HepG2 (cell line): ENCODE data around the gene TOR4A. TPM values are rescaled to one million over a fixed set of nuclear protein-coding genes. Genes with fewer than 3 reads are reported as not detected.

ENCODE experiments used
- AGO2 ChIP-seq: fragments of 200-400 bp; formaldehyde crosslinking; optimal IDR thresholded peaks from 2 replicates; pipeline ENCODE3; 2017; ENCODE audit warnings: mild to moderate bottlenecking, low read depth, low read length, moderate library complexity
- DNMT3B ChIP-seq: conservative IDR thresholded peaks from 2 replicates; pipeline ENCODE4 v1.6.1; 2016; ENCODE audit warnings: missing biosample characterization, control low read depth
- ELF3 ChIP-seq: IDR thresholded peaks from 2 replicates; pipeline ENCODE4 v1.6.1; 2016; ENCODE audit warnings: missing genetic modification reagents, missing compliant biosample characterization
- IRF2 ChIP-seq: IDR thresholded peaks from 2 replicates; pipeline ENCODE4 v1.6.1; 2018; ENCODE audit warnings: missing genetic modification reagents, missing compliant biosample characterization
- KAT2B ChIP-seq: fragments of 150-350 bp; IDR thresholded peaks from 2 replicates; pipeline ENCODE4 v1.6.1; 2014; ENCODE audit warnings: low read depth, low read length, borderline replicate concordance
- KLF9 ChIP-seq: IDR thresholded peaks from 2 replicates; pipeline ENCODE4 v1.6.1; 2016; ENCODE audit warnings: low read depth
- MLLT10 ChIP-seq: sonication (generic); formaldehyde crosslinking; IDR thresholded peaks from 2 replicates; pipeline ENCODE4 v1.4.0; 2020; ENCODE audit warnings: missing genetic modification reagents
- NBN ChIP-seq: fragments of 450-650 bp; conservative IDR thresholded peaks from 2 replicates; pipeline ENCODE4 v1.6.1; 2017
- RARA ChIP-seq: IDR thresholded peaks from 2 replicates; pipeline ENCODE4 v1.6.1; 2016; ENCODE audit warnings: missing genetic modification reagents, missing compliant biosample characterization
- SPEN ChIP-seq: sonication (generic); formaldehyde crosslinking; IDR thresholded peaks from 2 replicates; pipeline ENCODE4 v1.5.1; 2020; ENCODE audit warnings: low read depth, mild to moderate bottlenecking, missing genetic modification reagents
- TP53 ChIP-seq: sonication (generic); formaldehyde crosslinking; conservative IDR thresholded peaks from 2 replicates; pipeline ENCODE4 v1.4.0; 2020; ENCODE audit warnings: missing genetic modification reagents
- ZBTB20 ChIP-seq: sonication (generic); formaldehyde crosslinking; IDR thresholded peaks from 2 replicates; pipeline ENCODE4 v1.8.1; 2023; ENCODE audit warnings: missing genetic modification reagents, low read depth, mild to moderate bottlenecking, borderline replicate concordance
- ZNF20 ChIP-seq: sonication (generic); formaldehyde crosslinking; IDR thresholded peaks from 2 replicates; pipeline ENCODE4 v1.4.0; 2020; ENCODE audit warnings: mild to moderate bottlenecking, moderate library complexity, missing genetic modification reagents
- ZNF235 ChIP-seq: sonication (generic); formaldehyde crosslinking; IDR thresholded peaks from 2 replicates; pipeline ENCODE4 v1.8.1; 2023; ENCODE audit warnings: mild to moderate bottlenecking, missing genetic modification reagents, borderline replicate concordance
- ZNF564 ChIP-seq: sonication (generic); formaldehyde crosslinking; IDR thresholded peaks from 2 replicates; pipeline ENCODE4 v1.8.1; 2023; ENCODE audit warnings: mild to moderate bottlenecking, missing genetic modification reagents
- ZSCAN30 ChIP-seq: sonication (generic); formaldehyde crosslinking; IDR thresholded peaks from 2 replicates; pipeline ENCODE4 v1.5.0; 2020; ENCODE audit warnings: mild to moderate bottlenecking, missing genetic modification reagents
- polyA plus RNA-seq, 8 experiments: library from polyadenylated mRNA; depleted of rRNA in 3 of 8; stranded (reverse) in 7 of 8; unstranded in 1 of 8; fragments of >200 nt; fragmentation: Illumina TruSeq in 4 of 8; extraction: Trizol in 4 of 8; gene quantifications; 2 replicates each; pipeline versions ENCODE4 v1.2.1 to v1.2.3, GENCODE V29; 2011 to 2016; ENCODE audit warnings: low read depth in 4 of 8, missing spikeins in 1 of 8, mixed read lengths in 1 of 8; ENCODE audit not compliant: insufficient read depth in 1 of 8
- total RNA-seq, 5 experiments: library from RNA; depleted of rRNA; stranded (reverse); fragments of >200 nt; fragmentation: Illumina TruSeq; extraction: Trizol; gene quantifications; 2 replicates each; pipeline ENCODE4 v1.2.3, GENCODE V29; 2016; ENCODE audit warnings: low read depth in 1 of 5
- TF ChIP-seq, protein P1 (sequence below): sonication (generic); formaldehyde crosslinking; IDR thresholded peaks from 2 replicates; pipeline ENCODE4 v1.5.0; 2020; ENCODE audit warnings: mild to moderate bottlenecking, missing genetic modification reagents
- TF ChIP-seq, protein P2 (sequence below): sonication (generic); formaldehyde crosslinking; IDR thresholded peaks from 2 replicates; pipeline ENCODE4 v1.5.0; 2020; ENCODE audit warnings: missing genetic modification reagents
- TF ChIP-seq, protein P3 (sequence below): sonication (generic); formaldehyde crosslinking; IDR thresholded peaks from 2 replicates; pipeline ENCODE4 v1.4.0; 2020; ENCODE audit warnings: missing genetic modification reagents, borderline replicate concordance
- TF ChIP-seq, protein P4 (sequence below): sonication (generic); formaldehyde crosslinking; IDR thresholded peaks from 2 replicates; pipeline ENCODE4 v1.4.0; 2020; ENCODE audit warnings: missing genetic modification reagents
- TF ChIP-seq, protein P5 (sequence below): sonication (generic); formaldehyde crosslinking; IDR thresholded peaks from 2 replicates; pipeline ENCODE4 v1.4.0; 2020; ENCODE audit warnings: missing genetic modification reagents

The TOR4A gene
- total and polyA plus RNA-seq, 2 of the 13 experiments (the other 11 are each of a cell fraction or from before 2014, with no cell fraction given): 11.1 to 14.2 TPM

DNA sequence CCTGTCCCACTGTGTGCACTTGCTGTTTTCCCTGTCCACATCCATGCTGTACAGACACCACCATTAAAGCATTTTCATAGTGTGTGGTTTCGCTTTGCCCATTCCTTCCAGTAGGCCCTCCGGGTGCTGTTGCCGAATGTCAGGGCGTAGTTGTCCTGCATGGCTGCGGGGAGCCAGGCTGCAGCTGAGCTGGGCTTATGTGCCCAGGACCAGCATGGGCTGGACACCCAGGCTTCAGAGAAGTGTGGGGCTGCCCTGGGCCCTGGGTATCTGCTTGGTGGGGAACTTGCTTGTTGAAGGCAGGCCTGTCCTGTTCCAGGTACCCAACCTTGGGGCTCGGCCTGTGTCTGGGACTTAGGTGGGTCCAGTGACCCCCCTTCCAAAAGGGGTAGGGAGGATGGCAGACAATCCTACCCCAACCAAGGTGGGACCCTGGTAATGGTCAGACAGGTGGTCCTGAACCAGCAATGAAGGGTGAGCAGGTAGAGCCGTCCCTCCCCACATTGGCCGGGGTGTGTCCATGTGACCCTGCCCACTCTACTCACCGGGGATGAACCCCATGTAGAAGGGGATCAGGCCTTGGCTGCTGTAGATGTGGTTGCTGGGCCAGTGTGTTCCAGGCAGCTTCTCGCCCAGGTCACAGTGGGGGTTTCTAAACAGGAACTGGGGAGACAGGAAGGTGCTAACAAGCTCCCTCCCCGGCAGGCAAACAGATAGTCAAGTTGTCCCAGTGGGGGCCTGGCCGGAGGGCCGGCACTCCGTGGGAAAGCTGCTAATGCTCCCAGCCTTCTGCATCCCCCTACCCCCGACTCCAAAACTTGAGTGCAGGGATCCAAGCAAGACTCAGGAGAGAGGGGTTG is 33.7 kb upstream of the TOR4A start (continued):
- TF ChIP-seq DNMT3B (no peak), ZNF20 (no peak), NBN (no peak), KAT2B (no peak), ZNF235 (CRISPR knock-in tag) (0 out of 2 replicates have a peak, but pooled peaks have one; percentile 38), ELF3 (CRISPR knock-in tag) (no peak), RARA (CRISPR knock-in tag) (no peak), KLF9 (no peak), ZBTB20 (no peak), ZNF564 (CRISPR knock-in tag) (no peak), SPEN (no peak), TP53 (CRISPR knock-in tag) (no peak), IRF2 (0 out of 2 replicates have a peak, but pooled peaks have one; percentile 13), ZSCAN30 (CRISPR knock-in tag) (0 out of 2 replicates have a peak, but pooled peaks have one; percentile 70), AGO2 (peak; percentile 96), MLLT10 (CRISPR knock-in tag) (no peak)
- TF ChIP-seq, protein P1, sequence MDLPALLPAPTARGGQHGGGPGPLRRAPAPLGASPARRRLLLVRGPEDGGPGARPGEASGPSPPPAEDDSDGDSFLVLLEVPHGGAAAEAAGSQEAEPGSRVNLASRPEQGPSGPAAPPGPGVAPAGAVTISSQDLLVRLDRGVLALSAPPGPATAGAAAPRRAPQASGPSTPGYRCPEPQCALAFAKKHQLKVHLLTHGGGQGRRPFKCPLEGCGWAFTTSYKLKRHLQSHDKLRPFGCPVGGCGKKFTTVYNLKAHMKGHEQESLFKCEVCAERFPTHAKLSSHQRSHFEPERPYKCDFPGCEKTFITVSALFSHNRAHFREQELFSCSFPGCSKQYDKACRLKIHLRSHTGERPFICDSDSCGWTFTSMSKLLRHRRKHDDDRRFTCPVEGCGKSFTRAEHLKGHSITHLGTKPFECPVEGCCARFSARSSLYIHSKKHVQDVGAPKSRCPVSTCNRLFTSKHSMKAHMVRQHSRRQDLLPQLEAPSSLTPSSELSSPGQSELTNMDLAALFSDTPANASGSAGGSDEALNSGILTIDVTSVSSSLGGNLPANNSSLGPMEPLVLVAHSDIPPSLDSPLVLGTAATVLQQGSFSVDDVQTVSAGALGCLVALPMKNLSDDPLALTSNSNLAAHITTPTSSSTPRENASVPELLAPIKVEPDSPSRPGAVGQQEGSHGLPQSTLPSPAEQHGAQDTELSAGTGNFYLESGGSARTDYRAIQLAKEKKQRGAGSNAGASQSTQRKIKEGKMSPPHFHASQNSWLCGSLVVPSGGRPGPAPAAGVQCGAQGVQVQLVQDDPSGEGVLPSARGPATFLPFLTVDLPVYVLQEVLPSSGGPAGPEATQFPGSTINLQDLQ (CRISPR knock-in tag): no peak
- TF ChIP-seq, protein P2, sequence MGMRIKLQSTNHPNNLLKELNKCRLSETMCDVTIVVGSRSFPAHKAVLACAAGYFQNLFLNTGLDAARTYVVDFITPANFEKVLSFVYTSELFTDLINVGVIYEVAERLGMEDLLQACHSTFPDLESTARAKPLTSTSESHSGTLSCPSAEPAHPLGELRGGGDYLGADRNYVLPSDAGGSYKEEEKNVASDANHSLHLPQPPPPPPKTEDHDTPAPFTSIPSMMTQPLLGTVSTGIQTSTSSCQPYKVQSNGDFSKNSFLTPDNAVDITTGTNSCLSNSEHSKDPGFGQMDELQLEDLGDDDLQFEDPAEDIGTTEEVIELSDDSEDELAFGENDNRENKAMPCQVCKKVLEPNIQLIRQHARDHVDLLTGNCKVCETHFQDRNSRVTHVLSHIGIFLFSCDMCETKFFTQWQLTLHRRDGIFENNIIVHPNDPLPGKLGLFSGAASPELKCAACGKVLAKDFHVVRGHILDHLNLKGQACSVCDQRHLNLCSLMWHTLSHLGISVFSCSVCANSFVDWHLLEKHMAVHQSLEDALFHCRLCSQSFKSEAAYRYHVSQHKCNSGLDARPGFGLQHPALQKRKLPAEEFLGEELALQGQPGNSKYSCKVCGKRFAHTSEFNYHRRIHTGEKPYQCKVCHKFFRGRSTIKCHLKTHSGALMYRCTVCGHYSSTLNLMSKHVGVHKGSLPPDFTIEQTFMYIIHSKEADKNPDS (CRISPR knock-in tag): no peak
- TF ChIP-seq, protein P3, sequence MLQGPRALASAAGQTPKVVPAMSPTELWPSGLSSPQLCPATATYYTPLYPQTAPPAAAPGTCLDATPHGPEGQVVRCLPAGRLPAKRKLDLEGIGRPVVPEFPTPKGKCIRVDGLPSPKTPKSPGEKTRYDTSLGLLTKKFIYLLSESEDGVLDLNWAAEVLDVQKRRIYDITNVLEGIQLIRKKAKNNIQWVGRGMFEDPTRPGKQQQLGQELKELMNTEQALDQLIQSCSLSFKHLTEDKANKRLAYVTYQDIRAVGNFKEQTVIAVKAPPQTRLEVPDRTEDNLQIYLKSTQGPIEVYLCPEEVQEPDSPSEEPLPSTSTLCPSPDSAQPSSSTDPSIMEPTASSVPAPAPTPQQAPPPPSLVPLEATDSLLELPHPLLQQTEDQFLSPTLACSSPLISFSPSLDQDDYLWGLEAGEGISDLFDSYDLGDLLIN (CRISPR knock-in tag): no peak
- TF ChIP-seq, protein P4, sequence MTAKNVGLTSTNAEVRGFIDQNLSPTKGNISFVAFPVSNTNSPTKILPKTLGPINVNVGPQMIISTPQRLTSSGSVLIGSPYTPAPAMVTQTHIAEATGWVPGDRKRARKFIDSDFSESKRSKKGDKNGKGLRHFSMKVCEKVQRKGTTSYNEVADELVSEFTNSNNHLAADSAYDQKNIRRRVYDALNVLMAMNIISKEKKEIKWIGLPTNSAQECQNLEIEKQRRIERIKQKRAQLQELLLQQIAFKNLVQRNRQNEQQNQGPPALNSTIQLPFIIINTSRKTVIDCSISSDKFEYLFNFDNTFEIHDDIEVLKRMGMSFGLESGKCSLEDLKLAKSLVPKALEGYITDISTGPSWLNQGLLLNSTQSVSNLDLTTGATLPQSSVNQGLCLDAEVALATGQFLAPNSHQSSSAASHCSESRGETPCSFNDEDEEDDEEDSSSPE (CRISPR knock-in tag): no peak
- TF ChIP-seq, protein P5, sequence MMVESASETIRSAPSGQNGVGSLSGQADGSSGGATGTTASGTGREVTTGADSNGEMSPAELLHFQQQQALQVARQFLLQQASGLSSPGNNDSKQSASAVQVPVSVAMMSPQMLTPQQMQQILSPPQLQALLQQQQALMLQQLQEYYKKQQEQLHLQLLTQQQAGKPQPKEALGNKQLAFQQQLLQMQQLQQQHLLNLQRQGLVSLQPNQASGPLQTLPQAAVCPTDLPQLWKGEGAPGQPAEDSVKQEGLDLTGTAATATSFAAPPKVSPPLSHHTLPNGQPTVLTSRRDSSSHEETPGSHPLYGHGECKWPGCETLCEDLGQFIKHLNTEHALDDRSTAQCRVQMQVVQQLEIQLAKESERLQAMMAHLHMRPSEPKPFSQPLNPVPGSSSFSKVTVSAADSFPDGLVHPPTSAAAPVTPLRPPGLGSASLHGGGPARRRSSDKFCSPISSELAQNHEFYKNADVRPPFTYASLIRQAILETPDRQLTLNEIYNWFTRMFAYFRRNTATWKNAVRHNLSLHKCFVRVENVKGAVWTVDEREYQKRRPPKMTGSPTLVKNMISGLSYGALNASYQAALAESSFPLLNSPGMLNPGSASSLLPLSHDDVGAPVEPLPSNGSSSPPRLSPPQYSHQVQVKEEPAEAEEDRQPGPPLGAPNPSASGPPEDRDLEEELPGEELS (CRISPR knock-in tag): no peak
